B cell (primary cell): ENCODE measurements around the gene MYCN. TPM values are rescaled to one million over a fixed set of nuclear protein-coding genes. Genes with fewer than 3 reads are reported as not detected.

Source experiments
- ATAC-seq: fragments of 200-7000 bp; cut with Tn5 transposase; one replicate; pipeline ENCODE4 v1.10.0; 2021; ENCODE audit warnings: low read depth, mild to moderate bottlenecking, moderate number of reproducible peaks, moderate library complexity
- CTCF ChIA-PET: fragments of 350-600 bp; sonication (Branson Sonifier 250); formaldehyde crosslinking; loops from one replicate; lab custom pipeline; 2021; ENCODE audit warnings: antibody characterized with exemption, inconsistent platforms; lab: Charles Lee
- POLR2A ChIA-PET: fragments of 350-600 bp; sonication (Branson Sonifier 250); formaldehyde crosslinking; loops from one replicate; lab custom pipeline; 2021; ENCODE audit warnings: antibody characterized with exemption; lab: Charles Lee
- DNase-seq: peaks from one replicate; pipeline ENCODE4 v3.0.0; 2013
- H2AFZ ChIP-seq: 2 replicates; pipeline ENCODE4 v1.6.1; 2012; ENCODE audit warnings: mild to moderate bottlenecking, low read depth, low read length; ENCODE audit not compliant: insufficient read depth, poor library complexity, severe bottlenecking
- H3K27ac ChIP-seq, 2 donors: 1 replicate in 1 of 2; 2 replicates in 1 of 2; pipeline ENCODE4 v1.5.1; 2012 to 2013; ENCODE audit warnings: low read length in 2 of 2, mild to moderate bottlenecking in 2 of 2, moderate library complexity in 1 of 2
- H3K27me3 ChIP-seq, 4 experiments: fragments of 200-600 bp in 1 of 4; sonication (generic) in 1 of 4; replicated peaks in 1 of 4; 1 replicate in 2 of 4; 2 replicates in 2 of 4; pipeline versions ENCODE4 v1.6.1 to v1.7.0; 2013 to 2016; ENCODE audit warnings: low read length in 3 of 4, mild to moderate bottlenecking in 2 of 4, mixed read lengths in 1 of 4, moderate library complexity in 1 of 4; ENCODE audit not compliant: insufficient read depth in 4 of 4, control insufficient read depth in 3 of 4; ENCODE audit errors: control extremely low read depth in 1 of 4
- H3K36me3 ChIP-seq, 2 experiments: replicated peaks in 1 of 2; 1 replicate in 1 of 2; 2 replicates in 1 of 2; pipeline versions ENCODE4 v1.6.1 to v1.7.1; 2013; ENCODE audit warnings: low read length in 1 of 2; ENCODE audit not compliant: insufficient read depth in 2 of 2, control insufficient read depth in 1 of 2; ENCODE audit errors: control extremely low read depth in 1 of 2, extremely low read depth in 1 of 2
- H3K4me1 ChIP-seq, 2 donors: fragments of 200-600 bp in 1 of 2; sonication (generic) in 1 of 2; 1 replicate in 1 of 2; 2 replicates in 1 of 2; pipeline versions ENCODE4 v1.5.1 to v1.6.1; 2013 to 2017; ENCODE audit warnings: low read length in 2 of 2; ENCODE audit not compliant: control insufficient read depth in 2 of 2, insufficient read depth in 2 of 2
- H3K4me2 ChIP-seq: replicated peaks from 2 replicates; pipeline ENCODE3; 2012; ENCODE audit warnings: mild to moderate bottlenecking, low read depth, low read length; ENCODE audit not compliant: poor library complexity, severe bottlenecking
- H3K4me3 ChIP-seq, 5 experiments: fragments of 200-600 bp in 1 of 5; sonication (generic) in 1 of 5; 1 replicate in 3 of 5; 2 replicates in 2 of 5; pipeline versions ENCODE4 v1.5.1 to v1.7.0; 2011 to 2016; ENCODE audit warnings: low read length in 4 of 5, mild to moderate bottlenecking in 4 of 5, low read depth in 2 of 5, control low read depth in 1 of 5, moderate library complexity in 1 of 5; ENCODE audit not compliant: insufficient read depth in 1 of 5; ENCODE audit errors: control extremely low read depth in 1 of 5, extremely low read depth in 1 of 5
- H3K79me2 ChIP-seq: fragments of 200-600 bp; sonication (generic); one replicate; pipeline ENCODE4 v1.6.0; 2016; ENCODE audit warnings: low read length; ENCODE audit not compliant: control insufficient read depth, insufficient read depth
- H3K9ac ChIP-seq: fragments of 200-600 bp; sonication (generic); 2 replicates; pipeline ENCODE4 v1.6.1; 2017; ENCODE audit warnings: mild to moderate bottlenecking, low read length, moderate library complexity
- H3K9me3 ChIP-seq, 3 donors: one replicate each; pipeline versions ENCODE4 v1.6.1 to v1.7.1; 2013; ENCODE audit warnings: low read length in 2 of 3; ENCODE audit not compliant: control insufficient read depth in 2 of 3, insufficient read depth in 1 of 3; ENCODE audit errors: control extremely low read depth in 1 of 3
- H4K20me1 ChIP-seq: 2 replicates; pipeline ENCODE4 v1.6.0; 2012; ENCODE audit warnings: mild to moderate bottlenecking, low read length; ENCODE audit not compliant: insufficient read depth, control insufficient read depth, poor library complexity, severe bottlenecking
- H3K27ac Mint-ChIP-seq: one replicate; pipeline ENCODE4 v1.8.0; 2021; ENCODE audit warnings: mixed read lengths
- H3K27me3 Mint-ChIP-seq: one replicate; pipeline ENCODE4 v1.8.0; 2021; ENCODE audit warnings: mixed read lengths
- H3K4me1 Mint-ChIP-seq: one replicate; pipeline ENCODE4 v1.8.0; 2021; ENCODE audit warnings: mixed read lengths
- H3K4me3 Mint-ChIP-seq: one replicate; pipeline ENCODE4 v1.8.0; 2021; ENCODE audit warnings: mixed read lengths
- H3K9me3 Mint-ChIP-seq: one replicate; pipeline ENCODE4 v1.8.0; 2022; ENCODE audit warnings: mixed read lengths; ENCODE audit not compliant: insufficient read depth
- CTCF ChIP-seq: fragments of 200-600 bp; IDR thresholded peaks from one replicate; pipeline ENCODE4 v1.8.0; 2022; ENCODE audit warnings: antibody characterized with exemption, mild to moderate bottlenecking
- EZH2 ChIP-seq: IDR thresholded peaks from 2 replicates; pipeline ENCODE4 v1.6.1; 2012; ENCODE audit warnings: borderline replicate concordance, low read depth, mild to moderate bottlenecking, moderate library complexity, low read length; ENCODE audit not compliant: insufficient read depth, poor library complexity, severe bottlenecking
- WGBS: methylation state at CpG from one replicate; pipeline ENCODE4 v1.1.5; 2013; ENCODE audit warnings: missing lambda C conversion rate; ENCODE audit not compliant: insufficient coverage; 5-methylcytosine and 5-hydroxymethylcytosine counted together
- intact Hi-C: fragments of 100-400 bp; cut with micrococcal nuclease; formaldehyde crosslinking; loops from one replicate; pipeline ENCODE4 v1.10.0; 2022
- polyA plus RNA-seq: library from polyadenylated mRNA; depleted of rRNA; stranded (reverse); fragments of >200 nt; gene quantifications from 2 replicates; pipeline ENCODE4 v1.2.3, GENCODE V29; 2012
- total RNA-seq, 2 donors: library from RNA; stranded (reverse); fragments of 120-200 nt in 1 of 2; gene quantifications; 1 replicate in 1 of 2; 2 replicates in 1 of 2; pipeline versions ENCODE4 v1.2.3 to v1.2.4, GENCODE V29; 2013 to 2022

The MYCN gene
- total and polyA plus RNA-seq, 2 donors (not counting 1 experiment from before 2014, with no cell fraction given): not detected

- Histone ChIP-seq H3K27ac (no peak overlapping the region), H3K27me3 (no peaks in the 10 kb centered on the region), H3K4me1 (peaks cover 9 to 16% of the 10 kb centered on the region in 2 donors), H3K36me3 (no peaks in the 10 kb centered on the region), H2AFZ (no peak overlapping the region), H3K9me3 (no peaks in the 10 kb centered on the region), H3K79me2 (no peaks in the 10 kb centered on the region), H4K20me1 (no peaks in the 10 kb centered on the region), H3K4me2 (no peak overlapping the region), H3K9ac (no peak overlapping the region), H3K4me3 (no peak overlapping the region)
- ATAC-seq (no peak), DNase-seq (no peak)
- POLR2A ChIA-PET: no interaction called here
- WGBS: no CpG with 5 or more reads among the region's 5 CpGs
- Mint-ChIP-seq H3K4me1 (peaks cover 17% of the 10 kb centered on the region), H3K27me3 (peaks cover 4% of the 10 kb centered on the region), H3K27ac (no peak overlapping the region), H3K4me3 (no peak overlapping the region), H3K9me3 (no peaks in the 10 kb centered on the region)
- TF ChIP-seq EZH2: no peak
- TF ChIP-seq CTCF: no peak
- intact Hi-C loops: no loop called here
- CTCF ChIA-PET: no interaction called here
Observed at GRCh38 chr2:15963977-15964670, 23.8 kb downstream of the MYCN start.

- peaks cover 3% of the 10 kb centered on the region for H3K27me3 Mint-ChIP-seq
- CTCF ChIA-PET: no interaction called here
- Histone ChIP-seq H2AFZ (peak overlapping the region; percentile 36), H3K27me3 (no peaks in the 10 kb centered on the region), H3K4me1 (peaks cover 9 to 16% of the 10 kb centered on the region in 2 donors), H3K4me2 (peak overlapping the region; percentile 49), H3K27ac (no peak overlapping the region), H4K20me1 (no peaks in the 10 kb centered on the region), H3K36me3 (no peaks in the 10 kb centered on the region), H3K9me3 (no peaks in the 10 kb centered on the region), H3K4me3 (no peak overlapping the region), H3K79me2 (no peaks in the 10 kb centered on the region), H3K9ac (no peak overlapping the region)
- DNase-seq: no peak
- no peak overlapping the region for H3K27ac Mint-ChIP-seq
- intact Hi-C loops: no loop called here
- POLR2A ChIA-PET: no interaction called here
- no peak overlapping the region for H3K4me3 Mint-ChIP-seq
- 86% methylated on average over 5 of the region's 7 CpGs for WGBS
- ATAC-seq: no peak
- no peaks in the 10 kb centered on the region for H3K9me3 Mint-ChIP-seq
- peaks cover 17% of the 10 kb centered on the region for H3K4me1 Mint-ChIP-seq
- TF ChIP-seq EZH2: no peak
- TF ChIP-seq CTCF: no peak
Observed at GRCh38 chr2:15964936-15965563, 24.7 kb downstream of the MYCN start.
